NCI-H1930 (cell line): Measurements from ENCODE around the gene P3H3.
A peak's percentile ranks its signal among the peaks of the same experiment; 100 is the strongest.

Experiments
- DNase-seq, 2 experiments: peaks; one replicate each; lab custom pipeline; 2025; lab: John Stamatoyannopoulos, UW

The P3H3 gene

DNA sequence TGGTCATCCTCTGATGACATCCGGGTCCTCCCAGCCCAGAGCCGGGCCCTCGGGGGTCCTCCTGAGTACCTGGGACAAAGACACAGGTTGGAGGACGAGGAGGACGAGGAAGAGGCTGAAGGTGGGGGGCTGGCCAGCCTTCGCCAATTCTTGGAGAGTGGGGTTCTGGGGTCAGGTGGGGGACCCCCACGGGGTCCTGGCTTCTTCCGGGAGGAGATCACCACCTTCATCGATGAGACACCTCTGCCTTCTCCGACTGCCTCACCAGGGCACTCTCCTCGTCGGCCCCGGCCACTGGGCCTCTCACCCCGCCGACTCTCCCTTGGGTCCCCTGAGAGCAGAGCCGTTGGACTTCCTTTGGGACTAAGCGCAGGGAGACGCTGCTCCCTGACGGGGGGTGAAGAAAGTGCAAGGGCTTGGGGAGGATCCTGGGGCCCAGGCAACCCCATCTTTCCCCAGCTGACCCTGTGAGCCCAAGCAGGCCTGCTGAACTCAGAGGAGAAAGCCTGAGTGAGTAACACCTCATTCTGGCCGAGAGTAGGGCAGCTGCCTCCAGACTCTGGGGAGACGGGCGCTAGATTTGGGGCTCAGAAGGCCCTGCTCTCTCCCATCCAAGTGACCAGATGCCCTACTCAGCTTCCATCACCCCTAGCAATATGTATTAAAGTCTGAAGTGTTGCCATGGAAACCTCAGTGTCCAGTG lies 1.3 kb upstream of the P3H3 start:
- no peak for DNase-seq

- DNase-seq, result peak; percentile 61 to 67
Measured at GRCh38 chr12:6827437-6827911, 733 bp upstream of the P3H3 start.

GRCh38 chr12:6828781-6829535 lies 751 bp downstream of the P3H3 start:
- peak; percentile 35 to 59 for DNase-seq

GRCh38 chr12:6829536-6830220 lies 1.5 kb downstream of the P3H3 start:
- DNase-seq, result peak in 1 of 2 experiments; percentile 59

- no peak for DNase-seq
Measured at GRCh38 chr12:6830286-6830890, 2.2 kb downstream of the P3H3 start.

DNA sequence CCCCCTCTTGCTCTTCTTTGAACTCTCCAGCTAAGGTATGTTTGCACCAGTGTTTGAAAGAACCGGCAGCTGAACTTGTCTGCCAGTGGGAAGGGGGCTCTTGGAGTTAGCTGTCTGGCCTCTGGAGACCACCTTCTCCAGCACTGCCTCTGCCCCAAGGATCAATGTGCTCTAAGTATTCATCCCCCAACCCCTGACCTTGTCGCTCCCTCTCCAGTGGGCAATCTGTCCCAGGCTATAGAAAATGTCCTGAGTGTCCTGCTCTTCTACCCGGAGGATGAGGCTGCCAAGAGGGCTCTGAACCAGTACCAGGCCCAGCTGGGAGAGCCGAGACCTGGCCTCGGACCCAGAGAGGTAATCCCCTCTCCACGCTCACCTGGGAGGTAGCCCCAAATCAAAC lies 2.8 kb downstream of the P3H3 start:
- DNase-seq, result no peak

DNA sequence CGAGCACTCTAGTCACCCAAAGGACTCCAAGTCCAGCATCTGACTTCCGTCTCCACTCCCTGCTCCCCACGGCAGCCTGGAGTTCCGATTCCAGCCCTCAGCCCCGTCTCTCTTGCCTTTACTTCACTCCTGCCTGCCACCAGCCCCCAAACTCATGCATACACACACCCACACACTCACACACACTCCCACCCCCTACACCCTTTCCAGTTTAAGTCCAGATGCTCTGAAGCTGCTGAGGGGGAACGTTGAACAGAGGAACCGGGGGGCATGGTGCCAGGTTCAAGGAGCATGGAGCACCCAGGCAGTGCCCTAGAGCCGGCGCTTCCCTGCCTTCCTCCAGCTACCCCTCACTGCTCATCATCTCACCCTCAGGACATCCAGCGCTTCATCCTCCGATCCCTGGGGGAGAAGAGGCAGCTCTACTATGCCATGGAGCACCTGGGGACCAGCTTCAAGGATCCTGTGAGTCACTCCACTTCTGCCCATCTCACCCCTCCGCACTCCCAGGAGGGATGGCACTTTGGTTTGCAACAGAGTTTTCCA lies 3.3 kb downstream of the P3H3 start:
- DNase-seq, result no peak

DNA sequence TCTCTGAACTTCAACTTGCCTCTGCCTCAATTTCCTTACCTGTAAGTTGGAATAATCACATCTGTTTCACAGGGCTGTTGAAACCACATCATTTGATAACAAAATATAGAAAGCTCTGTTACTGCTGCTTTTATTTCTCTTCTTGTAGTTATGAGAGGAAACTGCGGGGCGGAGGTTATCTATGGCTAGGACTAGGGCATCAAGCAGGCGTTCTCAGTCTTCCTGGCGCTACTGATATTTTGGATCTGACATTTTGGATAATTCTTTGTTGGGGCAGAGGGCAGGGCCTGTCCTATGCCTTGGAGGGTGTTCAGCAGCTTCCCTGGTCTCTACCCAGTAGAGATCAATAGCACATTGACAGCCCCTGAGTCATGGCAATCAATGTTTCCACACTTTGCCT lies 3.9 kb downstream of the P3H3 start:
- DNase-seq, result no peak

DNA sequence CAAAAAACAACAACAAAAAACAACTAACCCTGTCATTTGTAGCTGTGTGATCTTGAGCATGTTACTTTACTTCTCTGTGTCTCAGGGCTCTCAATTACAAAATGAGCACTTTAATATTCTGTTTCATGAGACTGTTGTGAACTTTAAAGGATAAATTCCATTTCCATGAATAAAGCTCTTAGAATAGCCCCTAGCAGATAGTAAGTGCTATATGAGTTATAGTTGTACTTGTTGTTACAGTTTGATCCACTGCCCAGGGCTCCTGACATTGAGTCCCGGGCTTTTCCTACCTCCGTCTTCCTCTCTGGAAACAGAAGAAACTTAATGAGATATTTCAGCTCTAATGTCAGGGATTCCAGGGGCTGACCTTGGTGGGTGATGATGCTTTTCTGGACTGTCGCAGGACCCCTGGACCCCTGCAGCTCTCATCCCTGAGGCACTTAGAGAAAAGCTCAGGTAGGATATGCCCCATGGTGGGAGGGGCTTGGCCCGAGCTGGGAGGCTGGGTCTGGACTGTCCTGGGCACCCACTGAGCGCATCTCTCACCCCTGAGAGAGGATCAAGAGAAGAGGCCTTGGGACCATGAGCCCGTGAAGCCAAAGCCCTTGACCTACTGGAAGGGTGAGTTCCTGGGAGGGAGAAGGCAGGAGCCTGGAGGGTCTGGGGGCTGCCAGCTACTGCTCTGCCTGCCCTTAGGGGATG lies 5.1 kb downstream of the P3H3 start:
- no peak for DNase-seq

DNA sequence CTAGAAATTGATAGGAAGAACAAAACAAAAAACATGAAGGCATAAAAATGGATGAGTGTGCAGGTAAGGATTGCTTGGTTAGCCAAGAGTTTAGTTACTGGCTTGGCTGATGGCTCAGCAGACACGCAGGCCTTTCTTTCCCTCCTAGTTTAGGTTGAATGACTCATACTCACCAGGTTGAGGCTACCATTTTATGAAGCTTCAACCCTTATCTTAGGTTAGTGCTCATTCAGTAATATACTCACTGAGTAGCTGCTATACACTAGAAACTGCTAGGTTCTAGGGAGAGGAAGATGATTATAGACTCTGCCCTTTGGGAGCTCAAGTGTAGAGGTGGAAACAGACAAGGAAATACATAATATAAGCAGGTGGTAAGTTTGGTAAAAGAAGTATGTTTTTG lies 6.0 kb downstream of the P3H3 start:
- DNase-seq, result no peak

- no peak for DNase-seq
Measured at GRCh38 chr12:6834873-6835272, 6.7 kb downstream of the P3H3 start.

DNA sequence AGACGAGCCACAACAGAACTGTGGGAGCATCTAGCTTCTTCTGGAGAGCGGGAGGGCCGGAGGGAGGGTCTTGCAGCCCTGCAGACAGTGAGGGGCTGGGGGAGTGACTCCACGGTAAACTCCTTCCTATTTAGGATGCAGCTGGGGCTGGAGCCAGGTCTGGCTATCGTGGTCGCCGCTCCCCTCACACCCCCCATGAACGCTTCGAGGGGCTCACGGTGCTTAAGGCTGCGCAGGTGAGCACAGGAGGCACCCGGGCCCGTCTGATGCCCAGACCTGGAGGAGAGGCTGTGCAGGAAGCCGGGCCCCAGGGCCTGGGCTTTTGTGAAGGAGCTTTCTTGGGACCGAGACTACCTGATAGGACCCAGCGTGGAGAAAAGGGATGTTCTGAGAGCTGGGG lies 8.6 kb downstream of the P3H3 start:
- DNase-seq, result no peak

DNA sequence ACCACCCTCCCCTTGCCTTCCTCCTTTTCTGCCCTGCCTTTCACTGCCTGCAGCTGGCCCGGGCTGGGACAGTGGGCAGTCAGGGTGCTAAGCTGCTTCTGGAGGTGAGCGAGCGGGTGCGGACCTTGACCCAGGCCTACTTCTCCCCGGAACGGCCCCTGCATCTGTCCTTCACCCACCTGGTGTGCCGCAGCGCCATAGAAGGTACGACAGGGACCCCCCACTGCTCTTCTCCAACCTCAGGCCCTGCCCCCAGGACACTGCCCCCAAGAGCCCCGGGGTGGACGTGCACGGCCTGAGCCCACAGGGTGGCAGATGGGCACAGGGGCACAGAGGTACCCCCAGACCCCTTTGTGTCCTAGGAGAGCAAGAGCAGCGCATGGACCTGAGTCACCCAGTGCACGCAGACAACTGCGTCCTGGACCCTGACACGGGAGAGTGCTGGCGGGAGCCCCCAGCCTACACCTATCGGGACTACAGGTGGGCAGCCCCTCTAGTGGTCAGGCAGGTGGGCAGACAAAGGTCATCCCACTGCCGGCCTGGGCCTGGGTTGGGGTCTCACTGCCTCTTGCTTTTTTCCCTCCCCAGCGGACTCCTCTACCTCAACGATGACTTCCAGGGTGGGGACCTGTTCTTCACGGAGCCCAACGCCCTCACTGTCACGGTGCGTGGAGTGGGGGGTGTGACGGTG lies 9.3 kb downstream of the P3H3 start:
- DNase-seq, result no peak

DNA sequence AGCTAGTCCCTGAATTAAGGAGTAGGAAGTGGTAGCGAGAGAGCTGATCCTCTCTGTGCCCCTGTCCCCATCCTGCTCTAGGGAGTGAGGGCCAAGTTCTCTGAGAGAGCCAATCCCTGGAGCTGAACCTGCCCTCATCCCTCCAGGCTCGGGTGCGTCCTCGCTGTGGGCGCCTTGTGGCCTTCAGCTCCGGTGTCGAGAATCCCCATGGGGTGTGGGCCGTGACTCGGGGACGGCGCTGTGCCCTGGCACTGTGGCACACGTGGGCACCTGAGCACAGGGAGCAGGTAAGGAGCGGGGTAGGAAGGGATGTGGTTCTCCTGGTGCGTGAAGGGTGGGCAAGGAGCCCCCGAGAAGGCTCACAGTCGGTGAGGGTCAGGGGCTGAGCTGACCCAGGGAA lies 10.6 kb downstream of the P3H3 start:
- DNase-seq, result no peak

DNA sequence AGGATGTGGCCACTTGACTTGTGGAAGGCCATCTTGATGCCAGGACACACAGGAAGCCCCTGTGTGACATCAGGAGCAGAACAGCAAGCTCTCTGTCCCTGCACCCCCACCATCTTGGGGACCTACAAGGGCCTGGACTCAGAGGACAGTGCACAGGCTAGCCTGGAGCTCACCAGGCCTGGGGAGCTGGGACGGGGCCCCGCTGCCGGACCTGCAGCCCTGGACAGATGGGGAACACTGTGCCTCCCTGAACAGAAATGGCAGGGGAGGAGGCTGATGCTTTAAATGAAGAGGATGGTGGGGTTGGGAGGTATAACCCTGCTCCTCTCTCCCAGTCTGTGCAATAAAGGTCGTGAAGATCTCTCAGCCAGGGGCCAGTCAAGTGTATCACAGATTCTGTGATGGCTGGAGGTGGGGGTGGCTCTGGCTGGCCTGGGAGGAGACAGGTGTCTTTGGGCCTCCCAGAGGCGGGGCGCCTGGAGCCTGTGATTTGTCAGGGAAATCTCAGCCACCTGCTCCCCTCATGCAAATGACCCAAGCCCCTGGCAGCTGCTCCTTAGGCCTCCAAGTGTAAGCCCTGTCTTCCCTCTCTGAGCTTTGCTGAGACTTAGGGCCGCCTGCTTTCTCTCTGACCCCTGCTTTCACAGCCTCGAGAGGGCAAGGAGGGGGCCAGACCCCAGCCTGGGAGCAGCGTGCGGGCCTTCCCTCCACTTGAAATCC lies 11.4 kb downstream of the P3H3 start:
- DNase-seq, result no peak

DNA sequence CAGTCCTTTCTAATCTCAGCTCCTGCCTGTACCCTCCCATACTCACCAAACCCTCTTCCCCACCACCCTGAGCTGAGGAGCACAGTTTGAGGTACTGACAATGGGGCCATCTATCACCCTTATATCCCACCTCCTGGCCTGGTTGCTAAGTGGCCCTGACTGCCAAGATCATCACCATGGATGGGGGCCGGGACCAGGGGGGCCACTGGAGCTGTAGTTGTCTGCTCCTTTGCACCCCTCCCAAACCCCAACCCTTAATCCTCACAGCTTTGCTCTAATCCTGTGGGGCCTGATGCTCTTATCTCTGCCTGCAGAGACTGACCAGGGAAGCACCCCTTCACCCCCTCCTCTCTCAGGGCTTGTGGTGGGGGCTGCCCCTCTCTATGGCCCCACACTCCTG lies 12.1 kb downstream of the P3H3 start:
- no peak for DNase-seq

DNA sequence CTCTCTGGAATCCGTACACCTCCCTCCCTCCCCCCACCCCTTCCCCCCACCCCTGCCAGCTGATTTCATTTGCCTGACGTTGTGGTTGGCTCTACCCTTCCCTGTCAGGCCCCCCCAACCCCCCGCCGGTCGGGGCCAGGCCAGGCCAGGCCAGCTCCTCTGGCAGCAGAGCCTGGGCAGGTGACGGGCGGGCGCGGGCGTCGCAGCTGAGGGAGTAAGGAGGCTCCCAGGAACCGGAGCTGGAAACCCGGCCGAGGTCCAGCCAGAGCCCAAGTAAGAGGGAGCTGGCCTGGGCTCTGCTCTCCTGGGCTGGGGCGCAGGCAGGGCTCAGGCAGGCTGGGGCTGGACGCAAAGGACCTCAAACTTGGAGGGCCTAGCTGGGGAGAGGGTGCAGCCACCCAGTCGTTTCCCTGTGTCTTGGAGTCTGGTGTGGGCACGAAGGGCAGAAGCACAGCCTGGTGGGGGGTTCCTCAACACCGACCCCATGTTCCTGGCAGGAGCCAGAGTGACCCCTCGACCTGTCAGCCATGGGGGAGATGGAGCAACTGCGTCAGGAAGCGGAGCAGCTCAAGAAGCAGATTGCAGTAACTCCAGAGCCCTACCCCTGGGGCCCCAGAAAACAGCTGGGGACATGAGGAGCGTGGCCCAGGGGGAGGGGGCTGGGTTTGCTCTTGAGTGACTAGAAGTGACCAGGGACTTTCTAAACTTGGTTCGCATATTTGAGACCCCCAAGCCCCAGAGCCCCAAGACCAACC lies 12.7 kb downstream of the P3H3 start, which contains the start of gene GNB3:
TSS of gene GNB3 (plus strand) at position 165 of the 755 bp plus-strand sequence. CDS start at position 528, 363 bp downstream.
- no peak for DNase-seq

- no peak for DNase-seq
Measured at GRCh38 chr12:6842075-6842474, 13.9 kb downstream of the P3H3 start.

DNA sequence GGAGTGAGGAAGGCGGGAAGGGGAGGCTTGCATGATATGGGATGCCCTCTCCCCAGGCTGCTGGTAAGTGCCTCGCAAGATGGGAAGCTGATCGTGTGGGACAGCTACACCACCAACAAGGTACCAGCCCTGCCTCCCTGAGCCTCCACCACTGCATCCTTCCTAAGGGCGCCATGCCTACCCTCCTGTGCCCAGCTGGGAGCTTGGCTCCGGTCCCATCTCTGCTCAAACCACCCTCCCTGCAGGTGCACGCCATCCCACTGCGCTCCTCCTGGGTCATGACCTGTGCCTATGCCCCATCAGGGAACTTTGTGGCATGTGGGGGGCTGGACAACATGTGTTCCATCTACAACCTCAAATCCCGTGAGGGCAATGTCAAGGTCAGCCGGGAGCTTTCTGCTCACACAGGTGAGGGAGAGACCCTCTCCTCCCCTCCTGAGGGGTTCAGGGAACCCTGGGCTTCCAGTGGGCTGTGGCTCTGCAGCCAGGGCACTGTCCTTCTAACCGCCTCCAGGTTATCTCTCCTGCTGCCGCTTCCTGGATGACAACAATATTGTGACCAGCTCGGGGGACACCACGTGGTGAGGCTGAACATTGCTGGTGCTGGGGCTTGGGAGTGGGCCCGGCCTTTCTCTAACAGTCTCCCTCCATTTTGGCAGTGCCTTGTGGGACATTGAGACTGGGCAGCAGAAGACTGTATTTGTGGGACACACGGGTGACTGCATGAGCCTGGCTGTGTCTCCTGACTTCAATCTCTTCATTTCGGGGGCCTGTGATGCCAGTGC lies 15.1 kb downstream of the P3H3 start:
- no peak for DNase-seq
